ENCODE results near the gene CRABP2. TPM values are rescaled to one million over a fixed set of nuclear protein-coding genes. Genes with fewer than 3 reads are reported as not detected.

The CRABP2 gene
- total and polyA plus RNA-seq, 2 of the 13 experiments (the other 11 are each of a cell fraction or from before 2014, with no cell fraction given): 0.40 to 0.60 TPM

DNA sequence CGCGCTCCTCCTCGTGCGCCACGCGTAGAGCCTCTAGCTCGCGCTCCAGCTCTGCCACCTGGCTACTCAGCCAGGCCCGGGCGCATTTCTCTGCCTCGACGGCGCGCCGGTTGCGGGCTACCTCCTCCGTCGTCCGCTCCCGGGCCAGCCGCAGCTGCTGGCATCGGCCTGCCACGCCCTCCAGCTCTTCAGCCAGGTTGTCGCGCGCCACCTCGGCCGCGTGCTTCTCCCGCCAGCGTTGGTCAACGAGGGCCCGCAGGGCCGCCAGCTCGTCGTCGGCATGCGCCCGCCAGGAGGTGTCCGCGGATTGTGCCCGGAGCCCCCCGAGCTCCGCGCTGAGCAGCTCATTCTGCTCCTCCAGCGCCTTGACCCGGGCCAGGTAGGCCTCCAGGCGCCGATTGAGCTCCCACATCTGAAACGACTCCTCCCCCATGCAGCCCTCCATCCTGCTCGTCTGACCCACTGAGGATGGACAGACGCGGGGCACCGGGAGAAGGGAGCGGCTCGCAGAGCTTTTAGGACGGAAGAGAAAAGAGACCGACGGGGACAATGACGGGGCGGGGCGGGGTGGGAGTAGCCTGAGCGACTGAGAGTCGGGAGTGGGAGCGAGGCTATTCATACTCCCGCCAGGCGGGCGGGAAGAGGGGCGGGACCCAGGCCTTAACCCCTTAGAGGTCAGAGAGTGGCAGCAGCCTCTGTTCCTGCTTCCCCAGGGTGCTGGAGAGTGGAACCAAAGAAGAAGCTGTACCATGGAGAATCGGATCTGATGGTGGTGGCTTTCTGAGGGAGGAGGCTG lies 28.4 kb downstream of the CRABP2 start, which contains the start of gene NES (continued):
- TF ChIP-seq, protein P1, sequence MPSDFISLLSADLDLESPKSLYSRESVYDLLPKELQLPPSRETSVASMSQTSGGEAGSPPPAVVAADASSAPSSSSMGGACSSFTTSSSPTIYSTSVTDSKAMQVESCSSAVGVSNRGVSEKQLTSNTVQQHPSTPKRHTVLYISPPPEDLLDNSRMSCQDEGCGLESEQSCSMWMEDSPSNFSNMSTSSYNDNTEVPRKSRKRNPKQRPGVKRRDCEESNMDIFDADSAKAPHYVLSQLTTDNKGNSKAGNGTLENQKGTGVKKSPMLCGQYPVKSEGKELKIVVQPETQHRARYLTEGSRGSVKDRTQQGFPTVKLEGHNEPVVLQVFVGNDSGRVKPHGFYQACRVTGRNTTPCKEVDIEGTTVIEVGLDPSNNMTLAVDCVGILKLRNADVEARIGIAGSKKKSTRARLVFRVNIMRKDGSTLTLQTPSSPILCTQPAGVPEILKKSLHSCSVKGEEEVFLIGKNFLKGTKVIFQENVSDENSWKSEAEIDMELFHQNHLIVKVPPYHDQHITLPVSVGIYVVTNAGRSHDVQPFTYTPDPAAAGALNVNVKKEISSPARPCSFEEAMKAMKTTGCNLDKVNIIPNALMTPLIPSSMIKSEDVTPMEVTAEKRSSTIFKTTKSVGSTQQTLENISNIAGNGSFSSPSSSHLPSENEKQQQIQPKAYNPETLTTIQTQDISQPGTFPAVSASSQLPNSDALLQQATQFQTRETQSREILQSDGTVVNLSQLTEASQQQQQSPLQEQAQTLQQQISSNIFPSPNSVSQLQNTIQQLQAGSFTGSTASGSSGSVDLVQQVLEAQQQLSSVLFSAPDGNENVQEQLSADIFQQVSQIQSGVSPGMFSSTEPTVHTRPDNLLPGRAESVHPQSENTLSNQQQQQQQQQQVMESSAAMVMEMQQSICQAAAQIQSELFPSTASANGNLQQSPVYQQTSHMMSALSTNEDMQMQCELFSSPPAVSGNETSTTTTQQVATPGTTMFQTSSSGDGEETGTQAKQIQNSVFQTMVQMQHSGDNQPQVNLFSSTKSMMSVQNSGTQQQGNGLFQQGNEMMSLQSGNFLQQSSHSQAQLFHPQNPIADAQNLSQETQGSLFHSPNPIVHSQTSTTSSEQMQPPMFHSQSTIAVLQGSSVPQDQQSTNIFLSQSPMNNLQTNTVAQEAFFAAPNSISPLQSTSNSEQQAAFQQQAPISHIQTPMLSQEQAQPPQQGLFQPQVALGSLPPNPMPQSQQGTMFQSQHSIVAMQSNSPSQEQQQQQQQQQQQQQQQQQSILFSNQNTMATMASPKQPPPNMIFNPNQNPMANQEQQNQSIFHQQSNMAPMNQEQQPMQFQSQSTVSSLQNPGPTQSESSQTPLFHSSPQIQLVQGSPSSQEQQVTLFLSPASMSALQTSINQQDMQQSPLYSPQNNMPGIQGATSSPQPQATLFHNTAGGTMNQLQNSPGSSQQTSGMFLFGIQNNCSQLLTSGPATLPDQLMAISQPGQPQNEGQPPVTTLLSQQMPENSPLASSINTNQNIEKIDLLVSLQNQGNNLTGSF (CRISPR knock-in tag; IDR thresholded peaks at IDR 0.05): 0 out of 2 replicates have a peak, but pooled peaks have one; percentile 26
- TF ChIP-seq MTF1 (CRISPR knock-in tag; IDR thresholded peaks at IDR 0.05): no peak
- TF ChIP-seq, protein P2, sequence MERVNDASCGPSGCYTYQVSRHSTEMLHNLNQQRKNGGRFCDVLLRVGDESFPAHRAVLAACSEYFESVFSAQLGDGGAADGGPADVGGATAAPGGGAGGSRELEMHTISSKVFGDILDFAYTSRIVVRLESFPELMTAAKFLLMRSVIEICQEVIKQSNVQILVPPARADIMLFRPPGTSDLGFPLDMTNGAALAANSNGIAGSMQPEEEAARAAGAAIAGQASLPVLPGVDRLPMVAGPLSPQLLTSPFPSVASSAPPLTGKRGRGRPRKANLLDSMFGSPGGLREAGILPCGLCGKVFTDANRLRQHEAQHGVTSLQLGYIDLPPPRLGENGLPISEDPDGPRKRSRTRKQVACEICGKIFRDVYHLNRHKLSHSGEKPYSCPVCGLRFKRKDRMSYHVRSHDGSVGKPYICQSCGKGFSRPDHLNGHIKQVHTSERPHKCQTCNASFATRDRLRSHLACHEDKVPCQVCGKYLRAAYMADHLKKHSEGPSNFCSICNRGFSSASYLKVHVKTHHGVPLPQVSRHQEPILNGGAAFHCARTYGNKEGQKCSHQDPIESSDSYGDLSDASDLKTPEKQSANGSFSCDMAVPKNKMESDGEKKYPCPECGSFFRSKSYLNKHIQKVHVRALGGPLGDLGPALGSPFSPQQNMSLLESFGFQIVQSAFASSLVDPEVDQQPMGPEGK (CRISPR knock-in tag; IDR thresholded peaks at IDR 0.05): peak; percentile 50
- TF ChIP-seq, protein P3, sequence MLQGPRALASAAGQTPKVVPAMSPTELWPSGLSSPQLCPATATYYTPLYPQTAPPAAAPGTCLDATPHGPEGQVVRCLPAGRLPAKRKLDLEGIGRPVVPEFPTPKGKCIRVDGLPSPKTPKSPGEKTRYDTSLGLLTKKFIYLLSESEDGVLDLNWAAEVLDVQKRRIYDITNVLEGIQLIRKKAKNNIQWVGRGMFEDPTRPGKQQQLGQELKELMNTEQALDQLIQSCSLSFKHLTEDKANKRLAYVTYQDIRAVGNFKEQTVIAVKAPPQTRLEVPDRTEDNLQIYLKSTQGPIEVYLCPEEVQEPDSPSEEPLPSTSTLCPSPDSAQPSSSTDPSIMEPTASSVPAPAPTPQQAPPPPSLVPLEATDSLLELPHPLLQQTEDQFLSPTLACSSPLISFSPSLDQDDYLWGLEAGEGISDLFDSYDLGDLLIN (CRISPR knock-in tag; IDR thresholded peaks at IDR 0.05; ENCODE audit: borderline replicate concordance): no peak
- TF ChIP-seq ZNF234 (CRISPR knock-in tag; conservative IDR thresholded peaks at IDR 0.05): 0 out of 2 replicates have a peak, but pooled peaks have one; percentile 35
- TF ChIP-seq ETV5 (CRISPR knock-in tag; IDR thresholded peaks at IDR 0.05; ENCODE audit: borderline replicate concordance): peak; percentile 19; the same call in 1 of the 2 replicates
- no peak for TF ChIP-seq NONO (IDR thresholded peaks at IDR 0.05)
- 0 out of 2 replicates have a peak, but pooled peaks have one; percentile 23 for TF ChIP-seq NONO (CRISPR knock-in tag; conservative IDR thresholded peaks at IDR 0.05)
- no peak for TF ChIP-seq CENPT (CRISPR knock-in tag; IDR thresholded peaks at IDR 0.05; ENCODE audit: low read depth)
- TF ChIP-seq GPN1 (CRISPR knock-in tag; IDR thresholded peaks at IDR 0.05; ENCODE audit: borderline replicate concordance): no peak
- no peak for TF ChIP-seq NR2C2 (CRISPR knock-in tag; IDR thresholded peaks at IDR 0.05; ENCODE audit: borderline replicate concordance)
- TF ChIP-seq ZNF841 (CRISPR knock-in tag; IDR thresholded peaks at IDR 0.05; ENCODE audit: borderline replicate concordance): no peak
- 0 out of 2 replicates have a peak, but pooled peaks have one; percentile 19 for TF ChIP-seq FOSL2 (CRISPR knock-in tag; IDR thresholded peaks at IDR 0.05)
- TF ChIP-seq ZSCAN21 (CRISPR knock-in tag; IDR thresholded peaks at IDR 0.05; ENCODE audit: borderline replicate concordance): no peak
- TF ChIP-seq, protein P4, sequence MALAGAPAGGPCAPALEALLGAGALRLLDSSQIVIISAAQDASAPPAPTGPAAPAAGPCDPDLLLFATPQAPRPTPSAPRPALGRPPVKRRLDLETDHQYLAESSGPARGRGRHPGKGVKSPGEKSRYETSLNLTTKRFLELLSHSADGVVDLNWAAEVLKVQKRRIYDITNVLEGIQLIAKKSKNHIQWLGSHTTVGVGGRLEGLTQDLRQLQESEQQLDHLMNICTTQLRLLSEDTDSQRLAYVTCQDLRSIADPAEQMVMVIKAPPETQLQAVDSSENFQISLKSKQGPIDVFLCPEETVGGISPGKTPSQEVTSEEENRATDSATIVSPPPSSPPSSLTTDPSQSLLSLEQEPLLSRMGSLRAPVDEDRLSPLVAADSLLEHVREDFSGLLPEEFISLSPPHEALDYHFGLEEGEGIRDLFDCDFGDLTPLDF (CRISPR knock-in tag; IDR thresholded peaks at IDR 0.05): peak; percentile 44; the same call in 1 of the 2 replicates
- TF ChIP-seq, protein P5, sequence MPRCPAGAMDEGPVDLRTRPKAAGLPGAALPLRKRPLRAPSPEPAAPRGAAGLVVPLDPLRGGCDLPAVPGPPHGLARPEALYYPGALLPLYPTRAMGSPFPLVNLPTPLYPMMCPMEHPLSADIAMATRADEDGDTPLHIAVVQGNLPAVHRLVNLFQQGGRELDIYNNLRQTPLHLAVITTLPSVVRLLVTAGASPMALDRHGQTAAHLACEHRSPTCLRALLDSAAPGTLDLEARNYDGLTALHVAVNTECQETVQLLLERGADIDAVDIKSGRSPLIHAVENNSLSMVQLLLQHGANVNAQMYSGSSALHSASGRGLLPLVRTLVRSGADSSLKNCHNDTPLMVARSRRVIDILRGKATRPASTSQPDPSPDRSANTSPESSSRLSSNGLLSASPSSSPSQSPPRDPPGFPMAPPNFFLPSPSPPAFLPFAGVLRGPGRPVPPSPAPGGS (CRISPR knock-in tag; IDR thresholded peaks at IDR 0.05): no peak
- no peak for TF ChIP-seq ZKSCAN8 (CRISPR knock-in tag; IDR thresholded peaks at IDR 0.05; ENCODE audit: borderline replicate concordance)
